Measurements from ENCODE around the gene MORN4.

The MORN4 gene

DNA sequence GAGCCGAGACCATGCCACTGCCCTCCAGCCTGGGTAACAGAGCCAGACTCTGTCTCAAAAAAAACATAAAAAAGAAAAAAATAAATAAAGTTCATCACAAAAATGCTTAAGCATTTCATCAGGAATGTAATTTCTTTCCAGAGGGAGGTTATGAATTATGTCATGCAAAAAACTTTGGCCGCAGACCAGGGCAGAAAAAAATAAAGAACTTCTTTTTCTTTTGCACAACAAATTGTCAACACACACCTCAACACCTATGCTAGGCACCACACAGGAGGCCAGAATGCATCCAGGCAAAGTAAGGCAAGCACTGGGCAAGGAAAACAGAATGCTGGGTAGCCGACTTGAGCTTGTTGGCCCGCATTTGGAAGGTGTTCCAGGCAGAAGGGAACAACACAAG lies 39.9 kb downstream of the MORN4 start:
- Histone ChIP-seq H3K14ac (ENCODE audit: low read length) (no peak overlapping the region), H3K4ac (ENCODE audit: low read length) (no peak overlapping the region), H2BK12ac (ENCODE audit: low read length) (no peak overlapping the region), H3K27ac (replicated peaks; ENCODE audit: low read length) (no peak overlapping the region), H4K91ac (ENCODE audit: low read depth, low read length, poor library complexity) (no peak overlapping the region), H4K8ac (ENCODE audit: low read depth, low read length) (no peak overlapping the region), H3K4me3 (ENCODE audit: low read length in 2 of 2) (no peak overlapping the region), H2BK120ac (ENCODE audit: low read depth, low read length) (no peak overlapping the region), H3K4me2 (ENCODE audit: insufficient read depth, low read length, poor library complexity, severe bottlenecking) (no peak overlapping the region), H2AFZ (ENCODE audit: low read length) (no peak overlapping the region), H3K18ac (ENCODE audit: low read length) (no peak overlapping the region), H3K23ac (ENCODE audit: low read depth, low read length, poor library complexity) (no peak overlapping the region), H3K4me1 (ENCODE audit: control insufficient read depth in 2 of 2, insufficient read depth in 1 of 2, low read depth in 1 of 2, low read length in 2 of 2) (peaks cover 3 to 5% of the 10 kb centered on the region in 2 donors), H2BK15ac (ENCODE audit: low read length) (no peak overlapping the region), H3K9me3 (replicated peaks in 1 of 2; ENCODE audit: control insufficient read depth in 2 of 2, insufficient read depth in 1 of 2, low read depth in 1 of 2, low read length in 2 of 2) (no peaks in the 10 kb centered on the region), H3K79me1 (ENCODE audit: low read depth, low read length) (peaks cover 1% of the 10 kb centered on the region), H2AK5ac (ENCODE audit: low read depth, low read length) (no peak overlapping the region), H2BK5ac (ENCODE audit: low read length) (no peak overlapping the region), H3K36me3 (replicated peaks in 1 of 2; ENCODE audit: control insufficient read depth in 2 of 2, insufficient read depth in 2 of 2, low read length in 2 of 2) (no peaks in the 10 kb centered on the region), H3K27me3 (ENCODE audit: control insufficient read depth in 3 of 3, insufficient read depth in 3 of 3, low read depth in 1 of 3, low read length in 3 of 3) (no peaks in the 10 kb centered on the region), H3K9ac (ENCODE audit: low read depth, low read length, poor library complexity) (no peak overlapping the region)
- WGBS, 2 donors (ENCODE audit: extremely low coverage in 2 of 2, insufficient read length in 2 of 2, insufficient replicate concordance in 1 of 2), result no CpG with 5 or more reads among the region's 4 CpGs
- no peak for DNase-seq (ENCODE audit: low spot score)

DNA sequence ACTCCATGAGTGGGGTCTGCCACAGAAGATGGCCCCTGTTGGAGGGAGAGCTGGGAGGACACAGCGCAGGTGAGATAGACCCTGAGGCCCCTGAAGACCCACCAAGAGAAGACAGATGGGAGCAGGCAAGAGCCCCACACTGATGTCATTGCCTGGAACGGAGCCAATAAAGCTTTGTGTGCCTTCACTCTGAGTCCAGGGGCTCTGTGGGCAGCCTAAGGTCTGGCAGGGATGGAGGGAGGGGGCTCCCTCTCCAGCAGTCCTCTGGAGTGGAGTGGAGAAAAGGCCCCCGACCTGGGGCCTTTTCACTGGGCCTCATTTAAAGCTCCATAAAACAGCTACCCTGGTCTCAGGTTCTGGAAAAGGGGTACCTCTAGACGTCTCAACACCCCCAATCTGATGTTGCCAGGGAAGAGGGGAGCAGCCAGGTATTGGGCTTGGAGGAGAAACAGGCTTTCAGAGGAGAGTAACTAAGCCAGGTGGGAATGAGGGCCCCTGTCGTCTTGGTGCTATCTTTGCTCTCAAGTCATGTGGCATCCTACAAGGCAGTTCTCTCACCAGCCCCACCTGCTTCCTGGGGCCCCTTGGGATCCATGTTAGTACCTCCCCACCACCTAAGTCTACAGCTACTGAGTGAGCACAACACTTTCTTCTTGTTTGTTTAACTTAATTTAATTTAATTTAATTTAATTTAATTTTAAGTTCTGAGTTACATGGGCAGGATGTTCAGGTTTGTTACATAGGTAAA lies 42.4 kb downstream of the MORN4 start:
- H2BK120ac ChIP-seq (ENCODE audit: low read depth, low read length), result no peak overlapping the region
- no peak overlapping the region for H3K4ac ChIP-seq (ENCODE audit: low read length)
- no peak overlapping the region for H2AK5ac ChIP-seq (ENCODE audit: low read depth, low read length)
- no peak overlapping the region for H2BK12ac ChIP-seq (ENCODE audit: low read length)
- H4K8ac ChIP-seq (ENCODE audit: low read depth, low read length), result no peak overlapping the region
- H3K14ac ChIP-seq (ENCODE audit: low read length), result no peak overlapping the region
- WGBS, 2 donors (ENCODE audit: extremely low coverage in 2 of 2, insufficient read length in 2 of 2, insufficient replicate concordance in 1 of 2), result no CpG with 5 or more reads among the region's 5 CpGs
- H3K27ac ChIP-seq (replicated peaks; ENCODE audit: low read length), result no peak overlapping the region
- no peak overlapping the region for H3K9ac ChIP-seq (ENCODE audit: low read depth, low read length, poor library complexity)
- no peak overlapping the region for H2BK15ac ChIP-seq (ENCODE audit: low read length)
- H4K91ac ChIP-seq (ENCODE audit: low read depth, low read length, poor library complexity), result no peak overlapping the region
- peaks cover under 1 to 3% of the 10 kb centered on the region in 2 donors for H3K4me1 ChIP-seq (ENCODE audit: control insufficient read depth in 2 of 2, insufficient read depth in 1 of 2, low read depth in 1 of 2, low read length in 2 of 2)
- no peaks in the 10 kb centered on the region for H3K36me3 ChIP-seq (replicated peaks in 1 of 2; ENCODE audit: control insufficient read depth in 2 of 2, insufficient read depth in 2 of 2, low read length in 2 of 2)
- DNase-seq (ENCODE audit: low spot score), result no peak
- H2AFZ ChIP-seq (ENCODE audit: low read length), result no peak overlapping the region
- H3K23ac ChIP-seq (ENCODE audit: low read depth, low read length, poor library complexity), result no peak overlapping the region
- H3K4me2 ChIP-seq (ENCODE audit: insufficient read depth, low read length, poor library complexity, severe bottlenecking), result no peak overlapping the region
- peaks cover 1% of the 10 kb centered on the region for H3K79me1 ChIP-seq (ENCODE audit: low read depth, low read length)
- no peaks in the 10 kb centered on the region for H3K9me3 ChIP-seq (replicated peaks in 1 of 2; ENCODE audit: control insufficient read depth in 2 of 2, insufficient read depth in 1 of 2, low read depth in 1 of 2, low read length in 2 of 2)
- no peak overlapping the region for H3K4me3 ChIP-seq (ENCODE audit: low read length in 2 of 2)
- peak overlapping the region; percentile 38 for H3K18ac ChIP-seq (ENCODE audit: low read length)
- H3K27me3 ChIP-seq (ENCODE audit: control insufficient read depth in 3 of 3, insufficient read depth in 3 of 3, low read depth in 1 of 3, low read length in 3 of 3), result no peaks in the 10 kb centered on the region
- no peak overlapping the region for H2BK5ac ChIP-seq (ENCODE audit: low read length)

DNA sequence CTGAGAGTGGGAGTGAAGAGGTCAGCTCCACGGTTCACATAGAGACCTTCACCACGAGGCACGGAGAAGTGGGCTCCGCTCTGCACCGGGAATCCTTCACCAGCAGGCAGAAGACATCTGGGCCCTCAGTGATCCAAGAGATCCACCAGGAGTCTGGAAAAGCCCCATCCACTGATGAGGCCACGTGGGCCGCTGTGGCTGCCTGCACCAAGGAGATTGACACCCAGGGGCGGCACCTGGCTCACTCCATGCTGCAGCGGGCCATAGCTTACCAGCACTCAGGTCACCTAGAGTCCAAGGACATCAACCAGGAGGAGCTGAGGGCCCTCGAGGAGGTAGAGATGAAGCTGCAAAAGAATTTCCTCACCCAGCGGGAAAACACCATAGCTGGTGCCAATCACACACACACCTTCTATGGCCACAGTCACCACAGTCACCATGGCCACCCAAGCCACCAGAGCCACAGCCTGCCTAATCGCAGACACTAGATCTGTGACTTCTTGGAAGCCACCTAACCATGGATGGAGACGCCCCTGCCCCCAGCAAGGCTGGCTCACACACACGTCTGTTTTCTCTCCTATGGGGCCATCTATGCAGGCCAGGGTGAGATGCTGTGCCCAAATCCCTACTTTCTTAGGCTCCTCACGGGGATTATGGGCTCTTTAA lies 43.1 kb downstream of the MORN4 start:
- no peak overlapping the region for H3K4me3 ChIP-seq (ENCODE audit: low read length in 2 of 2)
- H3K27ac ChIP-seq (replicated peaks; ENCODE audit: low read length), result no peak overlapping the region

DNA sequence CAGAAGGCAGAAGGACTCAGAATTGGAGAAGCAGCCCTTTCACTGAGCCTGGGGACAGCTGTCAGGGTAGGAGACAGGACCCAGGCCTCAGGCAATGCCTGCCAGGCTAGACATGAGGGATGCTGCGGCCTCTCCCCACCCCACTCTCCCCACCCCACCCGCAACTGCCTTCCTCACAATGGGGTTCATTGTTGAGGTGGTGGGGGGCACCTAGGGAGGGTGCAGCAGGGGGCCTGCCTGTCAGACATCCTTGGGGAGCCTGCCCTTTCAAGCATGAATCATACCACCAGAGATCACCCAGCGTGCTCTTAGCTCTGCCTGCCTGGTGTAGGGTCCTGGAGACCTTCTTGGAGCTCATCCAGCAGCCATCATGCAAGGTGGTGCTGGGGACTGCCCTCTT lies 43.8 kb downstream of the MORN4 start, which contains the start of gene C10orf62:
Gene C10orf62 (plus strand): TSS at position 243 of the 400 bp plus-strand sequence. CDS start 177 bp downstream, outside the sequence.
- H3K14ac ChIP-seq (ENCODE audit: low read length), result peak within 1 kb of the TSS; percentile 75
- H3K4ac ChIP-seq (ENCODE audit: low read length), result no peak within 1 kb of the TSS
- H3K9me3 ChIP-seq (replicated peaks in 1 of 2; ENCODE audit: control insufficient read depth in 2 of 2, insufficient read depth in 1 of 2, low read depth in 1 of 2, low read length in 2 of 2), result no peaks in the 10 kb centered on the region
- no peak within 1 kb of the TSS for H2BK15ac ChIP-seq (ENCODE audit: low read length)
- DNase-seq (ENCODE audit: low spot score), result no peak
- H4K8ac ChIP-seq (ENCODE audit: low read depth, low read length), result no peak within 1 kb of the TSS
- H2BK5ac ChIP-seq (ENCODE audit: low read length), result no peak within 1 kb of the TSS
- no peaks in the 10 kb centered on the region for H3K27me3 ChIP-seq (ENCODE audit: control insufficient read depth in 3 of 3, insufficient read depth in 3 of 3, low read depth in 1 of 3, low read length in 3 of 3)
- no CpG with 5 or more reads among the region's 3 CpGs for WGBS, 2 donors (ENCODE audit: extremely low coverage in 2 of 2, insufficient read length in 2 of 2, insufficient replicate concordance in 1 of 2)
- H3K79me1 ChIP-seq (ENCODE audit: low read depth, low read length), result peaks cover 1% of the 10 kb centered on the region
- peak within 1 kb of the TSS; percentile 72 for H4K91ac ChIP-seq (ENCODE audit: low read depth, low read length, poor library complexity)
- peak within 1 kb of the TSS; percentile 48 for H3K18ac ChIP-seq (ENCODE audit: low read length)
- no peak within 1 kb of the TSS for H3K4me3 ChIP-seq (ENCODE audit: low read length in 2 of 2)
- peaks cover 0 to 4% of the 10 kb centered on the region in 2 donors for H3K4me1 ChIP-seq (ENCODE audit: control insufficient read depth in 2 of 2, insufficient read depth in 1 of 2, low read depth in 1 of 2, low read length in 2 of 2)
- peak within 1 kb of the TSS; percentile 58 for H2BK12ac ChIP-seq (ENCODE audit: low read length)
- H2AK5ac ChIP-seq (ENCODE audit: low read depth, low read length), result peak within 1 kb of the TSS; percentile 32
- H3K4me2 ChIP-seq (ENCODE audit: insufficient read depth, low read length, poor library complexity, severe bottlenecking), result no peak within 1 kb of the TSS
- no peaks in the 10 kb centered on the region for H3K36me3 ChIP-seq (replicated peaks in 1 of 2; ENCODE audit: control insufficient read depth in 2 of 2, insufficient read depth in 2 of 2, low read length in 2 of 2)
- no peak within 1 kb of the TSS for H3K27ac ChIP-seq (replicated peaks; ENCODE audit: low read length)
- H3K9ac ChIP-seq (ENCODE audit: low read depth, low read length, poor library complexity), result no peak within 1 kb of the TSS
- no peak within 1 kb of the TSS for H3K23ac ChIP-seq (ENCODE audit: low read depth, low read length, poor library complexity)
- H2BK120ac ChIP-seq (ENCODE audit: low read depth, low read length), result peak within 1 kb of the TSS; percentile 47
- H2AFZ ChIP-seq (ENCODE audit: low read length), result no peak within 1 kb of the TSS

More for the DNA sequence above, 43.1 kb downstream of the MORN4 start:
- H3K79me1 ChIP-seq (ENCODE audit: low read depth, low read length), result peaks cover 1% of the 10 kb centered on the region
- no peaks in the 10 kb centered on the region for H3K9me3 ChIP-seq (replicated peaks in 1 of 2; ENCODE audit: control insufficient read depth in 2 of 2, insufficient read depth in 1 of 2, low read depth in 1 of 2, low read length in 2 of 2)
- H2BK120ac ChIP-seq (ENCODE audit: low read depth, low read length), result peak overlapping the region; percentile 47
- H2AK5ac ChIP-seq (ENCODE audit: low read depth, low read length), result peak overlapping the region; percentile 32
- H3K14ac ChIP-seq (ENCODE audit: low read length), result peak overlapping the region; percentile 75
- no peak overlapping the region for H3K9ac ChIP-seq (ENCODE audit: low read depth, low read length, poor library complexity)
- H3K23ac ChIP-seq (ENCODE audit: low read depth, low read length, poor library complexity), result no peak overlapping the region
- no peaks in the 10 kb centered on the region for H3K36me3 ChIP-seq (replicated peaks in 1 of 2; ENCODE audit: control insufficient read depth in 2 of 2, insufficient read depth in 2 of 2, low read length in 2 of 2)
- H3K4me2 ChIP-seq (ENCODE audit: insufficient read depth, low read length, poor library complexity, severe bottlenecking), result no peak overlapping the region
- DNase-seq (ENCODE audit: low spot score), result no peak
- no peak overlapping the region for H2AFZ ChIP-seq (ENCODE audit: low read length)
- no peak overlapping the region for H3K4ac ChIP-seq (ENCODE audit: low read length)
- H3K27me3 ChIP-seq (ENCODE audit: control insufficient read depth in 3 of 3, insufficient read depth in 3 of 3, low read depth in 1 of 3, low read length in 3 of 3), result no peaks in the 10 kb centered on the region
- WGBS, 2 donors (ENCODE audit: extremely low coverage in 2 of 2, insufficient read length in 2 of 2, insufficient replicate concordance in 1 of 2), result no CpG with 5 or more reads among the region's 15 CpGs
- H4K91ac ChIP-seq (ENCODE audit: low read depth, low read length, poor library complexity), result peak overlapping the region; percentile 72
- H3K4me1 ChIP-seq (ENCODE audit: control insufficient read depth in 2 of 2, insufficient read depth in 1 of 2, low read depth in 1 of 2, low read length in 2 of 2), result peaks cover 0 to 4% of the 10 kb centered on the region in 2 donors
- H3K18ac ChIP-seq (ENCODE audit: low read length), result peak overlapping the region; percentile 48
- no peak overlapping the region for H4K8ac ChIP-seq (ENCODE audit: low read depth, low read length)
- H2BK15ac ChIP-seq (ENCODE audit: low read length), result no peak overlapping the region
- peak overlapping the region; percentile 58 for H2BK12ac ChIP-seq (ENCODE audit: low read length)
- no peak overlapping the region for H2BK5ac ChIP-seq (ENCODE audit: low read length)

Measured in neuronal stem cell (in vitro differentiated cells).